ENCODE measurements around the gene NIBAN1.
"Not testable (repeated sequence)": the region's sequence is repeated elsewhere in the genome, so short reads cannot be mapped to it uniquely, and the experiment has no call there.

The NIBAN1 gene

GRCh38 chr1:184974056-184974836 is at the start of gene NIBAN1:
Gene NIBAN1, minus strand, starts transcription at chr1:184974508. Its CDS starts 152 bp downstream, at chr1:184974356.
- DNase-seq, result peak; percentile 46 to 54

DNA sequence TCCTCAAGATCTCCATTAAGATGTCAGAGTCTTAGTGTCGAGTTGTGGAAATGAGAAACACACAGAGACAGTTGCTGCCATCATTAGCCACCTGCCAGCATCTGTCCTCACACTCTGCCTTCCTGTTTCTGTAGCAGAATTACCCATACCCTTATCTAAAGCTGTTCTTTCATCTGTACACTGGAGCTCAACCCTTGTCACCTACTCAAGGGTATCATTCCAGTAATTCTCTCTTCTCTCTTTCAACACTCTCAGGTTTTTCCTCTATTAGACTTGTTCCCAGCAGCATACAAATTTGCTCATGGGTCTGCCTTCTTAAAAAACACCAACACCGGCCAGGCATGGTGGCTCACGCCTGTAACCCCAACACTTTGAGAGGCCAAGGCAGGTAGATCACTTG is 43.7 kb upstream of the NIBAN1 start:
- no peak for DNase-seq

DNA sequence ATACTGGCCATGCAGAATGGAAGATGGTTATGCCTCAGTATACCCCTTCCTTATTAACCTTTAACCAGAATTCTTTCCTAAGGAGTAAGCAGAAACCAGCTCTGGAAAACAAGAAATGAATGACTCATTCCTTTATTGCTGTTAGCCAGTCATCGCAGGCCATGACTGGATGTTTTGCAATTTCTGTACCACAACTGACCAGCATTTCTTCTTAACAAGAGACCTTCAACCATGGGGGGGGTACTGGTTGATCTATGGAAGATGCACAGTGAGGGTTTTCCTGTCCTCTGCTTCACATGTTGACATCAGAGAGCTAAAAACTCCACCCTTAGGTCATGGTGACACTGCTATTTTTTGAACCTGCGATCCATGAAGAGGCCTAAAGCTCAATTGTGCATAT is 43.0 kb upstream of the NIBAN1 start:
- DNase-seq, result no peak

DNA sequence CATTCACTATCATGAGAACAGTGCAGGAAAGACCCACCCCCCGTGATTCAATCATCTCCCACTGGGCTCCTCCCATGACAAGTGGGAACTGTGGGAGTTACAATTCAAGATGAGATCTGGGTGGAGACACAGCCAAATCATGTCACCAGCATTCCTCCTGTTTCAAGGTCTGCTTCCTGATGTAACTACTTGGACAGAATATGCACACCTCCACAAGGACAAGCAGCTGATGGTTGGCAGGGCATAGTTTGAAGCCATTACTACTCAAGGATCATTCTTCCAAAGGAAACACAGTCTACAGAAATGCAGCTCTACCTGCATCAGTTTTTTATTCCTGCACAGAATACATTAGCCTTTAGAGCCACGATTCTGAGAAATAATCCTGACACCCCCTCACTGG is 42.6 kb upstream of the NIBAN1 start:
- no peak for DNase-seq

DNA sequence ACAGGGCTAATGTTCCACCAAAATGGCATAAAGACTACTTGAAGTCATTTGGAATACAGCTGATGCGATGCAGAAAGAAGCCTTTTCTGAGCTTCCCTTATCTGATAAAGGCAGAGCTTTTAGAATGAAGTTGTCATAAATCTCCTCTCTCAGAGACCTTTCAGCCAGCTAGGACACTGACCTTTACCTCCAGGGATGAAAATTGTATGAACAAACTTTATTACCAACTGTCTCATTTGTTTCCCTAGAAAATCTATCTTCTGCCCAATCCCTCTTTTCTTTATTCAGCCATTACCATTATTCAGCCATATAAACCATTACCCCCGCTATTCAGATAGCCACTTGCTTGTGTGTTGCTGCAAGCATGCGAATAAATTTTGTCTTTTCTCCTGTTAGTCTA is 41.3 kb upstream of the NIBAN1 start:
- DNase-seq, result no peak

GRCh38 chr1:185014941-185015340 is 40.6 kb upstream of the NIBAN1 start:
- no peak for DNase-seq

DNA sequence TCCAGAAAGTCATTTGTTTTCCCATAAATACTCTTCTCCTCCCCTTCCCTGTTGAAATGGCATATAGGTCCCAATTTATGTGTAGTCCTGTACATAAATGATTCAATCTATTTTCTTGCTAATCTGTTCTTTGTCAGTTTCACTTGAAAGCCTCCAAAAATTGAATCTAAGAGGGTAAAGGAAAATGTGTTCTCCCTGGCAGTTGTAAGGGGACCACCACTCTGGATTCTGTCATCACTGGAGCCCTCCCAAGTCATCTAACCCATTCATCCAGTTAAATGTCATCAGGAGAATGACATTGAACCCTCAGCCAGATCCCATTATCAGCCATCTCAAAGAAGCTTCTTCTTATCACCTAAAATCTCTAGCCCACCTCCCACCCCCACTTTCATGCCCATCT is 36.1 kb upstream of the NIBAN1 start:
- no peak for DNase-seq

DNA sequence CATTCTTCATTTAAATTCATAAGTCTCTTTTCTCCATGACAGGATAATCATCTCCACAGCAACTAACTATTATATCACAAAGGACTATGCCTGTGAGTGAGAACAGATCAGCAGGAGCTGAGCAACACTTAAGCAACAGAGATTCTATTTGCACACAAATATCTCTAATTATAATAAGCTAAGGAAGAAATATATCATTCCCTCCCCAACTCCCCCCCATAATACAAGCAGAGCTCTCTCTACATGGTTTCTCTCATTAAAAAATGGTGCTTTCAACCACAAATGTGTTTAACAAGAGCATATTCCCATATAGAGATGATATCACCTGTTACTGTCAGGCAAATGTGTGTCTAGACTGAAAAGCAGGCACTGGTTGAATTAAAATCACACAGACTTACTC is 34.5 kb upstream of the NIBAN1 start:
- DNase-seq, result no peak

- not testable (repeated sequence) for DNase-seq
Observed at GRCh38 chr1:185001312-185001880, 27.1 kb upstream of the NIBAN1 start.

GRCh38 chr1:184999974-185000373 is 25.7 kb upstream of the NIBAN1 start:
- not testable (repeated sequence) for DNase-seq

DNA sequence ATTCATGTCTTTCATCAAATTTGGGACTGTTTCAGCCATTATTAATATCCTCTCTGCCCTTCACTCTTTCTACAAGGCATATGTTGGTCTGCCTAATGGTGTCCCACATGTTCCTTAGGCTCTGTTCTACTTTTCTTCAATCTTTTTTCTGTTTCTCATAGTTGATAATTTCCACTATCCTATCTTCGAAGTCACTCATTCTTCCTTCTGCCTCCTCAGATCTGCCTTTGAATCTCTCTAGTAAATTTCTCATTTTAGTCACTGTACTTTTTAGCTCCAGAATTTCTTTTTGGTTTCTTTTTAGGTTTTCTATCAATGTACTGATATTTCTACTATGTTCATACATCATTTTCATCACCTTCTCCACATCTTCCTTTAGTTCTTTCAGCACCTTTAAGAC is 20.0 kb upstream of the NIBAN1 start:
- DNase-seq, result no peak

GRCh38 chr1:184992271-184992670 is 18.0 kb upstream of the NIBAN1 start:
- no peak for DNase-seq

- DNase-seq, result no peak
Observed at GRCh38 chr1:184990204-184990603, 15.9 kb upstream of the NIBAN1 start.

- DNase-seq, result no peak
Observed at GRCh38 chr1:184988506-184988905, 14.2 kb upstream of the NIBAN1 start.

- no peak for DNase-seq
Observed at GRCh38 chr1:184987696-184988095, 13.4 kb upstream of the NIBAN1 start.

GRCh38 chr1:184986250-184986649 is 11.9 kb upstream of the NIBAN1 start:
- DNase-seq, result no peak

GRCh38 chr1:184982002-184982954 is 8.0 kb upstream of the NIBAN1 start:
- DNase-seq, result peak; percentile 66 to 74

GRCh38 chr1:184980726-184981125 is 6.4 kb upstream of the NIBAN1 start:
- DNase-seq, result no peak

- DNase-seq, result no peak
Observed at GRCh38 chr1:184975208-184975870, 1.0 kb upstream of the NIBAN1 start.

- DNase-seq, result no peak
Observed at GRCh38 chr1:184974837-184975115, 468 bp upstream of the NIBAN1 start.

GRCh38 chr1:184973272-184974055 is 844 bp downstream of the NIBAN1 start:
- peak; percentile 53 to 56 for DNase-seq

DNA sequence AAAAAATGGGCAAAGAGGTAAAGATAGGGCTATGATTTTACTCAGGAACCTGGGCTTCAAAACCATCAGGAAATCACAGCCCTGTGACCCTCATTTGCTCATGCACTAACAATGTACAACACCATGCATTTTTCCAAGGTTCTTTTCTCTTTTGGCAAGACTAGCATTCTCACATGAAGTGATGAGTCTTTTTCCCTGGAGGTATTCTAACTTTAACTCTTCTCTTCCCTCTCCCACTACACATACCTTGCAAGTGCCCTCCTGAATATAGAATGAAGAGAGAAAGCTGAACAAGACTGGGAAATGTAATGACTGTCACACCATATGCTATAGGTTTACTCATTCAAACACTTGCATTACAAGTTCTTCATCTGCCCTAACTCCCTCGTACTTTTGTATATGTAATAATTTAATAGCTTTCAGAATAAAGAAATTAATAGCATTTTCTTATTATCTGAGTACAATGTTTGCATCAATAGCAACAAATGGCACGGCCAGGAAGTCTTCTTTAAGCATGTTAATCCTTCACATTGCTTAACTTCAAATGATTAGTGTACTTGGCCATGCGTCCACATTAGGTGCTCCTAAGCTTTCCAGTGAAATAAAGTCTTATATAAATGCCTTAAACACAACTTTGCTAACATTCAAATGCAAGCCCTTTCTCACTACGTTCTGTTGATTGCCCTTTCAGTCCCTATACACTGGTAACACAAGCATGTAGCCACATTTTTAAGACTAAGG is 1.8 kb downstream of the NIBAN1 start:
- no peak for DNase-seq
